ENCODE data around the gene MUSK. TPM values are rescaled to one million over a fixed set of nuclear protein-coding genes. Genes with fewer than 3 reads are reported as not detected.

MUSK gene
- polyA plus RNA-seq, 1 donor (not counting 4 experiments of a cell fraction or from before 2014, with no cell fraction given), result not detected

- no peak for DNase-seq (ENCODE audit: low read depth, low spot score)
- no peaks in the 10 kb centered on the region for H4K20me1 ChIP-seq (ENCODE audit: control insufficient read depth, extremely low read depth, insufficient read depth, low read length)
- no peaks in the 10 kb centered on the region for H3K36me3 ChIP-seq (ENCODE audit: control insufficient read depth in 2 of 2, extremely low read depth in 1 of 2, insufficient read depth in 2 of 2, low read length in 2 of 2)
- TF ChIP-seq CTCF (optimal IDR thresholded peaks at IDR 0.05 in 1 of 3, IDR thresholded peaks at IDR 0.05 in 1 of 3, conservative IDR thresholded peaks at IDR 0.05 in 1 of 3; ENCODE audit: extremely low read depth in 1 of 3, insufficient read depth in 2 of 3, low read length in 3 of 3), result no peak
- TF ChIP-seq EZH2 (IDR thresholded peaks at IDR 0.05; ENCODE audit: low read length), result no peak
- H3K9me3 ChIP-seq (ENCODE audit: control insufficient read depth, low read depth, low read length), result no peaks in the 10 kb centered on the region
- H3K27ac ChIP-seq (ENCODE audit: control insufficient read depth, insufficient read depth, low read length), result no peak overlapping the region
- H3K79me2 ChIP-seq (ENCODE audit: control insufficient read depth, insufficient read depth, low read length), result no peaks in the 10 kb centered on the region
- H3K4me1 ChIP-seq (ENCODE audit: control insufficient read depth, extremely low read depth, insufficient read depth, low read length), result peaks cover 11% of the 10 kb centered on the region
- H3K4me3 ChIP-seq (ENCODE audit: control insufficient read depth in 2 of 3, extremely low read depth in 1 of 3, insufficient read depth in 2 of 3, low read depth in 1 of 3, low read length in 3 of 3), result no peak overlapping the region
- no peak overlapping the region for H3K4me2 ChIP-seq (ENCODE audit: control insufficient read depth, extremely low read depth, insufficient read depth, low read depth, low read length)
- H3K9me1 ChIP-seq (ENCODE audit: control insufficient read depth, extremely low read depth, insufficient read depth, low read length), result no peaks in the 10 kb centered on the region
- H3K9ac ChIP-seq (ENCODE audit: control insufficient read depth, extremely low read depth, insufficient read depth, low read length), result no peak overlapping the region
- dilution Hi-C loops (cut with MboI; ENCODE audit: extremely low pct_ligation_motif_present, low sequenced_read_pairs), result no loop called here
- peak; percentile 69 for FAIRE-seq
- no peak overlapping the region for H2AFZ ChIP-seq (ENCODE audit: control insufficient read depth, low read length)
- H3K27me3 ChIP-seq (ENCODE audit: control insufficient read depth, extremely low read depth, insufficient read depth, low read length), result no peaks in the 10 kb centered on the region
These were observed 95.0 kb downstream of the MUSK start for GRCh38 chr9:110763568-110763967.

- dilution Hi-C loops (cut with MboI; ENCODE audit: extremely low pct_ligation_motif_present, low sequenced_read_pairs), result no loop called here
- Histone ChIP-seq H3K4me2 (ENCODE audit: control insufficient read depth, extremely low read depth, insufficient read depth, low read depth, low read length) (no peak overlapping the region), H3K4me1 (ENCODE audit: control insufficient read depth, extremely low read depth, insufficient read depth, low read length) (peaks cover 11% of the 10 kb centered on the region), H4K20me1 (ENCODE audit: control insufficient read depth, extremely low read depth, insufficient read depth, low read length) (no peaks in the 10 kb centered on the region), H3K79me2 (ENCODE audit: control insufficient read depth, insufficient read depth, low read length) (no peaks in the 10 kb centered on the region), H3K4me3 (ENCODE audit: control insufficient read depth in 2 of 3, extremely low read depth in 1 of 3, insufficient read depth in 2 of 3, low read depth in 1 of 3, low read length in 3 of 3) (no peak overlapping the region), H3K27me3 (ENCODE audit: control insufficient read depth, extremely low read depth, insufficient read depth, low read length) (no peaks in the 10 kb centered on the region), H2AFZ (ENCODE audit: control insufficient read depth, low read length) (no peak overlapping the region), H3K9me1 (ENCODE audit: control insufficient read depth, extremely low read depth, insufficient read depth, low read length) (no peaks in the 10 kb centered on the region), H3K27ac (ENCODE audit: control insufficient read depth, insufficient read depth, low read length) (no peak overlapping the region), H3K36me3 (ENCODE audit: control insufficient read depth in 2 of 2, extremely low read depth in 1 of 2, insufficient read depth in 2 of 2, low read length in 2 of 2) (no peaks in the 10 kb centered on the region), H3K9me3 (ENCODE audit: control insufficient read depth, low read depth, low read length) (no peaks in the 10 kb centered on the region), H3K9ac (ENCODE audit: control insufficient read depth, extremely low read depth, insufficient read depth, low read length) (no peak overlapping the region)
- FAIRE-seq, result peak; percentile 26
- DNase-seq (ENCODE audit: low read depth, low spot score), result no peak
- no peak for TF ChIP-seq CTCF (optimal IDR thresholded peaks at IDR 0.05 in 1 of 3, IDR thresholded peaks at IDR 0.05 in 1 of 3, conservative IDR thresholded peaks at IDR 0.05 in 1 of 3; ENCODE audit: extremely low read depth in 1 of 3, insufficient read depth in 2 of 3, low read length in 3 of 3)
- TF ChIP-seq EZH2 (IDR thresholded peaks at IDR 0.05; ENCODE audit: low read length), result no peak
These were observed 95.4 kb downstream of the MUSK start for GRCh38 chr9:110764006-110764405.

All from keratinocyte (primary cell).